UCSD-AML1 (cell line): ENCODE measurements around the gene C21orf91.
"Not testable (repeated sequence)": the region's sequence is repeated elsewhere in the genome, so short reads cannot be mapped to it uniquely, and the experiment has no call there.

Experiments used
- DNase-seq: peaks from one replicate; lab custom pipeline; 2025; ENCODE audit not compliant: unreplicated experiment; lab: John Stamatoyannopoulos, UW

C21orf91 gene

GRCh38 chr21:17779496-17779895, 39.7 kb downstream of the C21orf91 start:
- no peak for DNase-seq

- DNase-seq: no peak
Observed at GRCh38 chr21:17777072-17777765, 41.9 kb downstream of the C21orf91 start.

GRCh38 chr21:17775431-17776126, 43.6 kb downstream of the C21orf91 start:
- DNase-seq: peak; percentile 17

DNA sequence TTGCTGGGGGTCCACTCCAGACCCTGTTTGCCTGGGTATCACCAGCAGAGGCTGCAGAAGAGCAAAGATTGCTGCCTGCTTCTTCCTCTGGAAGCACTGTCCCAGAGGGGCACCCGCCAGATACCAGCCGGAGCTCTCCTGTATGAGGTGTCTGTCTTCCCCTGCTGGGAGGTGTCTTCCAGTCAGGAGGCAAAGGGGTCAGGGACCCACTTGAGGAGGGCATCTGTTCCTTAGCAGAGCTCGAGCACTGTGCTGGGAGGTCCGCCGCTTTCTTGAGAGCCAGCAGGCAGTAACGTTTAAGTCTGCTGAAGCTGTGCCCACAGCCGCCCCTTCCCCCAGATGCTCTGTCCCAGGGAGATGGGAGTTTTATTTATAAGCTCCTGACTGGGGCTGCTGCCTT, 44.1 kb downstream of the C21orf91 start:
- DNase-seq: not testable (repeated sequence)

DNA sequence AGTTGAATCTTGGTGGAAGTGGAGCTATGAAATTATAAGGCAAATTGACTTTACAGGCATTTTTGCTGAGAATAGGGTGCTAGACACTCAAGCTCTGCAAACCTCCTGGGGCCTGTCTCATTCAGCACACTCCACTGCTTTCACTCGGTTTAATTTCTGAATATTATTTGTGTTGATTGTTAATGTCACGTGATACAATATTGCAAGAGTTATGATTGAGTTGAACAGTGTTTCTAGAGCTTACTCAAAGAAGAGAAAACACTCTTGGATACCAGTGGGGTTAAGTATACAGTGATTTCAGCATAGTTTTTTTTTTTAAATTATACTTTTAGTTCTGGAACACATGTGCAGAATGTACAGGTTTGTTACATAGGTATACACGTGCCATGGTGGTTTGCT, 49.7 kb downstream of the C21orf91 start:
- DNase-seq: no peak

- DNase-seq: no peak
Observed at GRCh38 chr21:17768840-17769446, 50.2 kb downstream of the C21orf91 start.

- no peak for DNase-seq
Observed at GRCh38 chr21:17765207-17765606, 53.9 kb downstream of the C21orf91 start.

GRCh38 chr21:17763288-17764037, 55.7 kb downstream of the C21orf91 start:
- no peak for DNase-seq

GRCh38 chr21:17759511-17760178, 59.5 kb downstream of the C21orf91 start:
- no peak for DNase-seq

- DNase-seq: no peak
Observed at GRCh38 chr21:17758683-17759082, 60.5 kb downstream of the C21orf91 start.

DNA sequence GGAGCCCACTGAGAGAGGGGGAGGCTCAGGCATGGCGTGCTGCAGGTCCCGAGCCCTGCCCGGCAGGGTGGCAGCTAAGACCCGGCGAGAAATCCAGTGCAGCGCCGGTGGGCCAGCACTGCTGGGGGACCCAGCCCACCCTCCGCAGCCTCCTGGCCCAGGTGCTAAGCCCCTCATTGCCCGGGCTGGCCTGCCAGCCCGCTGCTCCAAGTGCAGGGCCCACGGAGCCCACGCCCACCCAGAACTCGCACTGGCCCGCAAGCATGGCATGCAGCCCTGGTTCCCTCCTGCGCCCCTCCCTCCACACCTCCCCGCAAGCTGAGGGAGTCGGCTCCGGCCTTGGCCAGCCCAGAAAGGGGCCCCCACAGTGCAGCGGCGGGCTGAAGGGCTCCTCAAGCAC, 61.5 kb downstream of the C21orf91 start:
- no peak for DNase-seq

GRCh38 chr21:17753736-17754135, 65.4 kb downstream of the C21orf91 start:
- DNase-seq: no peak

- DNase-seq: no peak
Observed at GRCh38 chr21:17752171-17752570, 67.0 kb downstream of the C21orf91 start.

GRCh38 chr21:17746920-17747319, 72.2 kb downstream of the C21orf91 start:
- no peak for DNase-seq

DNA sequence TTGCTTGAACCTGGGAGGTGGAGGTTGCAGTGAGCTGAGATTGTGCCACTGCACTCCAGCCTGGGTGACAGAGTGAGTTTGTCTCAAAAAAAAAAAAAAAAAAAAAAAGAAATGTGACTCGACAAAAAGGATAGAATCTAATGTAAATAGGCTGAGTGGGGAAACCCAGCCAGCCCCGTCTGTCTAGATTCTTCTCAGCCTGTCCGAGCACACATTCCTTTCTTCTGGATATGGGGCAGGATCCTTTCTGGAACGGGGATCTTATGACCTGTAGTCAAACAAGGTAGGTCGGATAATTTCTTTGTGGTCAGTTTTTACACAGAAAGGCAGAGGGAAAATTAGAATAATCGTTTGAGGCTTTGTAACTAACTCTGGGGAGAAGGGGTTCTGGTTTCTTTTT, 74.1 kb downstream of the C21orf91 start:
- DNase-seq: no peak

DNA sequence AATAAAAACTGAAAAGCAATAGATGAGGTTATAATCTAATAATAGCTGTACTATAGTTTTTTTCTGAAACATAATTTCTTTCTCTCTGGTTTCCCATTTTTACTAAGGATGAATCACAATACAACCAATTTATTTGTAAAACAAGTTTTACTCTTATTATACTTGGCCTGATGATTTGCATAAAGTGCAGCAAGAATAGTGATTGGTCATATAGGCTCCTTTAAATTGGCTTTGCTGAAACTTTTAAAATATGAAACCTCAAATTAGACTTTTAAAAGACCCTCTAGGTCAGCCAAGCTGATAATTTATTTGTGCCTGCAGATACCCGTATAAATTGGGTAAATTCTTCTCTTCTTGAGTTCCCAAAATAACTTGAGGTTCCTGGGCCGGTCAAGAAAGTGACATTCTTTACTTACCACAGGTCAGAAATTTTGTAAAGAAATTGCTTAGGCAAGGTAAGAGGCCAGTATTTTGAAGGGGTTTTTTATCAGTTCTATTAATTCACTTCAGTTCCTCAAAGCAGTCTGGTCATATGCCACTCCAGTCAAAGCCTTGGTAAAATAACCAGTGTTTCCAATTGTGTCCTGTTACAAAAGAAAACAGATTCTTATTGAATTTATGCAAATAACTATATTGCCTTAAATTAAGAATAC, 76.1 kb downstream of the C21orf91 start:
- DNase-seq: no peak

DNA sequence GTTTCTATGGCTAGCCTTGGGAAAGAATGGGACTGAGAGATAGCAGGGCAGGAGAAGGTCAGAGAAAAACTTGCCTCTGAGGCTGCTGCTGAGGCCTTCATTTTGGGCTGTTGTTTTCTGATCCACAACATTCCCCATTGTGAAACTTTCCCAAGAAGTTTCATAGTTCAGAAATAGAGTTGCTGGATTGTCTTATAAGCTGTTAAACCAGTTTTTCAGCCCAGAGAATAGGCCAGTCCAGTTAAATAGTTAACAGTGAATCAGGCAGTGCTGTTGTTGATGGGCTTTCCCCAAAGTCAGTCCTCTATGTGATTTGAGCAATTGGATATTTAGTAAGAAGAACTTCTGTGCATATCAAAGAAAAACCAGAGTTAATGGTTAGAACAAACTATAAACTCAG, 77.0 kb downstream of the C21orf91 start:
- DNase-seq: no peak
